ENCODE data around the gene TBX15.

TBX15 gene

DNA sequence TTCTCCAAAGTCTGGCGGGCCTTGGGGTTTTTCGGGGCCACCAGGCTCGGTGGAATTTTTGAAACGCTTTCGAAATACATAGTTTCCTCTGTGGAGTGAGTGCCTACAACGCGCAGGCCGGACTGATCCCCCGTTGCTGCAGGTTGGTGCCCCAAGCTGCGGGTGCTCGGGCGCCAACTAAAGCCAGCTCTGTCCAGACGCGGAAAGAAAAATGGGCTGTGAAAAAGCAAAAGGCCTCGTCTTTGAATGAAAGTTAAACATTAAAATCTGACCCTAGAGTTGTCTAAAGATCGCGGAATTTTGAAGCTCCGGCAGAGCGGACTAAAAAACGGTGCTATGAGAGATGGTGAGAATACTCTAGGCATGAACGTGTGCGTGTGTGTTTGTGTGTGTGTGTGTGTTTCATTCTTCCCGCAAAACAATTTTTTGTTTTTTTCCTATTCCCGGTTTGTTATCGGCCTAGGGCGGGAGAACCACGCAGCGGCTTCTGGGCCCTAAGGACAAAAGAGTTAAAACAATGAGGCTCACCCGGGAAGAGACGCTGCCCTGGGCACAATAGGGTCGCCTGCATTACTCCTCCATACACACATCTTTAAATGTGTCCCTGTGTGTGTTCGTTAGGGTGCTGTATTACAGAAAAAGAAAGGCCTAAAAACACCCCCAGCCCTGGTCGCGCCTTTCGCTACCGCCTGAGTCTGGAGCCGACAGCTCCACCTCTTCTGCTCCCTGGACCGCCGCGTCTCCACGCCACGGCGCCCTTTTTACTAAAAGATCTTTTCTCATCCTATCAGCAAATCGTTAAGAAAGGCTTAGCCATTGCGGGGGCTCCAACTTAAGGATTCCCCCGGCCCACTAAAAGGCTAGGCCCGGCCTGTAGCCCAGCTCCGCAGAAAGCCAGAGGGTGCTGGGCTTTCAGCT lies 3.2 kb downstream of the TBX15 start:
- DNase-seq, result no peak

DNA sequence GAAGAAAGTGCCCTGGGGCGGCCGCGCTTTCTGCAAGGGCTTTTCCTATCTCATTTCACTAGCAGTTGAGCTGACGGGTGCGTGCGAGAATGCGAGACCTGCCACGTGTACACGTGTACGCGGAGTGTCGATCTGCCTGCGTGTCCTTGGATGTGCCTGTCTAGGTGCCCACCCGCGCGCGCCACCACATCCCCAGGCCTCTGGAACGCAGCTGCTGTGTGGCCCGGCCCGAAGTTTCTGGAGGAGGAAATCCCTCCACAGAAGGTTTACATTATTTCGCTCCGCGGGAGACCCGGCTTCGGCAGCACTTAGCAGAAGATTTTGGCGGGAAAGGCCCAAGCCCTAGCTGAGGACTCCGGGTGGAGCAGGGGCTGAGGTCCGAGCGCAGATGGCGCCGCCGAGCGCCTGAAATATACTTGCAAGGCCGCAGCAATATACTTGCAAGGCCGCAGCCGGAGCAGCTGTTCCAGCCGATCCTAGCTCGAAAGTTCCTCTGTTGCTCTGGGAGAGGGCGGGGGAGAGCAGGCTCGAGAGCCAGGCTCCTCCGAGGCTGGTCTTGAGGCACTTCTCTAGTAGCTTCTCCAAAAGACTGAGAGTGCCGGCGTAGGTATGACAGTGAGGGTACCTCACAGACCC lies 3.9 kb downstream of the TBX15 start:
- DNase-seq, result no peak

DNA sequence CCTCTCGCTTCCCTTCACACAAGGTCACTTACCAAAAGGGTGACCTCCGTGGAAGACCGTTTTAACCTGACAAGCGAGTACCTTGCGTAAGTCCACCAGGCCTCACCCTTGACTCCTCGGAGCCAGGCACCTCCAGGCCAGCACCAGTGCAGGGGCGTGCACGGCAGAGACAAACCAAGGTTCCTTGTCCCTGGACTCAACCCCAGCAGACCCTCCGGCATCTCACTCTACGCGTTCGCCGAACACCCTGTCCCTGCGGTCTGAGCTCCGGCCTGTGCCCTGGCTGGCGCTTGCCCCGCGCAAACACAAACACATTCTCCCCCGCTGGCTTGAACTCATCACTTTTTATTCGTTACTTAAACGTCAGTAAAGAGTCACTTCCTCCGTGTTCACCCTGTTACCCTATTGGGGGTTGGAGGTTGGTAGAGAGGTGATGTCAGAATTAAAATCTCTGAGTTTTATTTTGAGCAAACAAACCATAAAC lies 4.5 kb downstream of the TBX15 start:
- DNase-seq, result no peak

DNA sequence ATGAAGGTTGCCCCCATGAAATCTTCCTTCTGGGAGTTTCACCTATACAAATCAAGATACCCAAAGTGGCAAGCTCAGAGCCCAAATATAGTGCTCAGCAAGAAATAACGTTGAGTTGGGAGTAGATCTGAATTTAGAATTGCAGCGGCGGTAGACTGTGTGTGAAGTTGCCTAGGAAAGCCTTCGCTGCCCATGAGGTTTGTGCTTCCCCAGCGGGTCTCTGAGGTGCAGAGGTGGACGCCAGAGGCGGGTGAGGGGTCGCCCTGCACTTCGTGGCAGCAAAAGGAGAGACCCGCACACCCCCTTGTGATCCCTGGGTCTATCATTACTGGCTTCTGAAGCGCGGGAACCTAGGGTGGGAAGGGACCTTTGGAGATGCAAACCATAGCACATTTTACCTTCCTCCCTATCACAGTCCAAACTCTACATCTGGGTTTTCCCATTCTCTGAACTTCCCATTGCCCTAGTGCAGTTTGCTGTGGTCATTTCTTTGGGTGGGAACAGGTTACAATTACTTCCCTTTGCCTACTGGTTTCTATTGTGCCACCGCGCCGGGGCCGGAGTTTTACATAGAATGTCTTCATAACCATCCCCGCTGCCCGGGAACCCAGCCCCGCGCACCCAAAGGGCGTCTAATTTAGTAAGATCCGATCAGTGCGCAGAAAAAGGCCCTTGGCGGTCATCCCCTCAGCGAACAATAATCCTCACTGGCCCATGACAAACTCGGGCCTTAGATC lies 5.2 kb downstream of the TBX15 start:
- no peak for DNase-seq

DNA sequence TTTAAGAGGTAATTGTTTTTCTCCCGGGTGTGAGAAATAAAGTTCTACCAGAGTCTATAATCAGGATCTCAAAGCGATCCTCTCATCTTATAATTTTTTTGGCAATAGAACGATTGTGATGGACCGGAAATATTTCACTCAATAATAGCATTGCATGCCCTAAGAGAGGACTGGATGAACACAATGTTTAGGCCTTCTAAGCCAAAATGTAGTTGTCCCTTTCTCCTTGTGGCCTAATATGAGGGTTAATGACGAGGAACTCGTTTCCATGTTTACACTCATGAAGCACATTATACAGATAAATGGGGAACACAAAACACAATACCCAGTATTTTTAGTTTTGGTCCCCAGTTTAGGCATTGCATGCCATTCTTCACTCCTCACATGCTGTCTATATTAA lies 5.9 kb downstream of the TBX15 start:
- DNase-seq, result no peak

DNA sequence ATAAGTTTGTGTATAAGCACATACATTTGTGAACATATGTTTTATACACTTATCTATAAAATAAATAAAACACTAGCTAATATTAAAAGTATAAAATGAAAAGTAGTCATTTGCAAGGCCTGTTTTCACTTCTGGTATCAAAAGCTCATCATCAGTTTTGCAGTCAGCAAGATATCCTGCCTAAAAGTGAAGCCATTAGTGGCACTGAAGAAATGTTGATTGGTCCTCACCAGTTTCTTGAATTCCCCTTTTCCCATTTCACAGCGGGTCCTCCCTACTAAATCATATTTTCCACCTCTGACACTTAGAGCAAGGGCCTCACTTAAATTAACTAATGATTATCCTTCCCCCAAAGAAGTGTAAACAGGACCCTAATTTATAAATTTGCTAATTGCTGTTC lies 6.7 kb downstream of the TBX15 start:
- no peak for DNase-seq

DNA sequence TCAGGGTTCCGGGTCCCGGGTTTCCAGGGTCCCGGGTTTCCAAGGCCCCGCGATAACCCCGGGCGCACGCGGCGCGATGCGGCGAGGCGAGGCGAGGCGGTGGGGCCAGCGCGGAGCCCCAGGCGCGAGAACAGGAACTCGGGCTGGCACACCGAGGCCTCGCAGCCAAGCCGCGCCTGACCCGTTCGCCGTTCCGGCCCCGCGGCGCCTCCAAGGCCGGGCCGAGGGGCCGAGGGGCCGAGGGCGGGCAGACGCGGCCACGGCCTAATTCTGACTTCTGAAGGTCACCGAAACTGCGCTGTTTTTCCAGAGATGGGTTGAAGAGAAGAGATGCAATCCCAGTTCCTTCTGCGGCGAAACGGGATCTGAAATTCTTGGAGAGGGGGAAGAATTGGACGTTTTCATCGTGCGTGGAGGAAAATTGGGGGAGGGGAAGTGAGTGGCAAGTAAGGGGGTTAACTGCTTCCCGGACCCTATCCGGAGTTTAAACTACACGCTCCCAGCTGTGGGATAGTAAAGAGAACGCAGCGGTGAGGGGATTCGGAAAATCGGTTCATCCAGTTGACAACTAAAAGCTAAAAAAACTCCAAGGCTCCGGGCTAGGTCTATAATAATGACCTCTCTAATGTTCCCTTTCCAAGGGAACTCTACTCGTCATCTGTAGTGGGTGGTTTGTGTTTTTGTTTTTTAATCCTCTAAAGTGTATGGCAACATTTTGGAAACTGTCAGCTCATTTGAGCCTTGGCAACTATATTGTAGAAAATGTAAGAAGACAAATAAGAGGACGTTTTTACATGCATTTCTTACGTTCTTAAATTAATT lies 8.2 kb downstream of the TBX15 start:
- DNase-seq, result no peak

DNA sequence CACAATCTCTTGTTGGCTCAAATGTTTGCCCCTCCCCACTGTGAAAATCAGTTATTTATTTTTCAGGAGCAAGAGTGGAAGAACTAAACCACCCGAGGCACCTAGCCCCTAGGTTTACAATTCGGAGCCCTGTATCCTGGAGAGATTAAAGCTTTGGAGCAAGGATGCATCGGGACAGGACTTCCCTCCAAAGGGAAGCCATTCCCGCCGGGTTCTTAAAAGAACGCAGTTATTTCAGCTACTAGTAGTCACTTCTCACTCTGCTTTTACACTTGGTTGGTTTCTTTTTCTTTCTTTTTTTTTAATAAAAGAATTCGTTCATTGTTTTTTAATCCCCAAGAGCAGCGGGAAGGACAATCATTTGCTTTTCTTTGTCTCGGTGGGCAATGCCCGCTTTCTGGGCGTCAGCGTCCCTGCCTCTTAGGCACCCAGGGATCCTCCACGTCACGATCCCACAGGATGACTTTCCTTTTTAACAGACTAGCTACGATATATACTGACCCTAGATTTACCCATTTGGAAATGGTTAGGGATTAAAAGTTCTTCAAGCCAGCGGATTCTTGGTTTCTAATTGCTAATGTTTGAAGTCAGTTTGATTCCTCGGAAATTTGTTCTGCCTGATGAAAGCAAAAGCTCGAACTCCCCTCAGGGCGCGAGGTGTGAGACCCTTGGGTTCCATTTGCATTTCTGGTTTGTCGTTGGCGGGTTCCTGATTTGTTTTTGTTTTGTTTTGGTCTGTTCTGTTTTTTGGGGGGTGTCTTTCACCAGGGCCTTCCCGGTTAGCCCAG lies 9.0 kb downstream of the TBX15 start:
- DNase-seq, result no peak

DNA sequence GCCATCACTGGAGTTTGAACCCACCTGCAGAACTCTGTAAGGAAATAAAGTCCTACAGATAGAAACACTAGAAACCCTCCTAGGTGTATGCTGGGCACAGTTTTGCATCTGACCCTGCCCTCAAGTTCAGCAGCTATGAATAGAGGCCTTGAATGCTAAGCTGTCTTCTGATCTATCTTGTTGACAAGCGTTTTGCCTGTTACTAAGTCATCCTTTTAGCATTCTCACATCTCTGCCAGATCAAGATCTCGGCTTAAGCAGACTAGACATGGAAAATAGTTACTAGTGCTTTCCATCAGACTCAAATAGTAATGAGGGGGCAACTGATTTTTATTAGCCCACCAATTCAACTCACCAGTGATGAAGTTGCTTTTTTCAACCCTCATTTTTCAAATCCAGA lies 10.5 kb downstream of the TBX15 start:
- no peak for DNase-seq

DNA sequence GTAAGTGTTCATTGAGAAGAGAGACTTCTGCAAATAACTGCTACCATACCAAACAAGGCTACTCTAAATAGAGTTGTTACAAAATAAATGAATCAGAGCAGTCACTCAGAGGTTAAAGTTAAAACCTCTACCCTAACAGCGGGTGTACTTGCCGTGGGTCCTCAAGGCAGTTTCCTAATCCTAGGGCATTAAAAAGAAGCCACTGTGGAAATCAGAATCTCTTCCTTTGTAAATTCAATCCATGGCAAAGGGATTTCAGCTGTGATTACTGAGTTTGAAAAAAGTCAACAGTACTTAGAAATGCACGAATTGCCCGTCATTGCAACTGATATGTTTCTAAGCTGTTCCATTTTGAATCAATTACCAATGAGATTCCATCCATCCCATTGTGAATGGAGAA lies 13.5 kb downstream of the TBX15 start:
- no peak for DNase-seq

DNA sequence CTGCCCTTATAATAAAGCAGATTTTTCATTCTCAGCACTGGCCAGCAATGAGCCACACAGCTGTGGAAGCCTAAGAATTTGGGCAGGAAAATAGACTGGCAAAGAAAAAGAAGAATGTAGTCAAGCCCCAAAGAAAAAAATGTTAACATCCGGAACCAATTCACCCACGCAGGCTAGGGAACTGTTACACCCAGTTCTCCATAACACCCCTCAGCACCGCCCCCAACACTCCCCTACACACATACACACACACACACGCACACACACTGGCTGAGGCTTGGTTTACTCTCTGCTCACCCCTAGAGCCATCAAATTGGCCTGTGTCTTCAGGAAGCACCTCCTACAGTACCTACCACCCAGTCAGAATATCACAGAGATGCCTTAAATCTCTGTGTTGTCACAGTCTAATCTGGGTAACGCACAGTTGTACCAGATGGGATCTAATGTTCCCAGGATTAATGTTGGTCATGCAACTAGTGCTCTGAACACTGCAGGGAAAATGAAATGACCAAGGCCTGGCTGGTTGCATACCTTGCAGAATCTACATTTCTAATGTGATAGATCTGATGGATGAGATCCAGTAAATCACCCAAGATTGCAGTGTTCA lies 14.5 kb downstream of the TBX15 start:
- DNase-seq, result no peak

DNA sequence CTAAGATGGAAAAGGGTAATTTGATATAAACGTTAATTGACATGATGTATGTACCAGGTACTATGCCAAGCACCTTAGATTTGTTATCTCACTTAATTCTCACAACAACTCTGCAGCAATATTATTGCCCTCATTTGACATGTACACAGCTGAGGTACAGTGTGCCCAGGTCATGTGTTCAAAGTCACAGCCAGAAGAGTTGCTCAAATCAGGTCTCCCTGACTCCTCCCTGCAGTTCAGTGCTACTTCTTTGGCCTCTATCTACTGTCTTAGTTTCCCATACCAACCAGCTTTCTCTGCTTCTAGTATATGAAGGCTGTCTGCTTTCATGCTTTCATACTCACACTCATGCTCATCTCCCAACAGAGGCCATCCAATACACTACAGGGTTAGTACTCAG lies 15.1 kb downstream of the TBX15 start:
- no peak for DNase-seq

DNA sequence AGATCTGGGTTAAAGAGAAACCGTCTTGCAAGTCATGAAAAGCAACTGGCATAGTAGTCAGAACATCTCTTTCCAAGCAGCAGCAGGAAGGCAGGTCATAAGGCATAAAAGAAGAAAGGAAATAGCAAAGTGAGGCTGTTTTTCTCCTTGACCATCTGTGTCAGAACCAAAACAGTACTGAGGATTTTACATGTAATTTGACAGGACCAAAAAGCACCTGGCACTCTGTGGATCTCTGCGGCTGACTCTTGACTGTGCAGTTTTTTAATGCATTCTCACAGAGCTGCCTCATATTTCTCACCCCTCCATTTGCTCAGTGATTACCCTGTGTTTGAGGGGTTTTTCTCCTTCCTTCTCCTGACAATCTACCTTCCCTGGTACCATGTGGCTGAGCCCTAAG lies 17.7 kb downstream of the TBX15 start:
- DNase-seq, result no peak

DNA sequence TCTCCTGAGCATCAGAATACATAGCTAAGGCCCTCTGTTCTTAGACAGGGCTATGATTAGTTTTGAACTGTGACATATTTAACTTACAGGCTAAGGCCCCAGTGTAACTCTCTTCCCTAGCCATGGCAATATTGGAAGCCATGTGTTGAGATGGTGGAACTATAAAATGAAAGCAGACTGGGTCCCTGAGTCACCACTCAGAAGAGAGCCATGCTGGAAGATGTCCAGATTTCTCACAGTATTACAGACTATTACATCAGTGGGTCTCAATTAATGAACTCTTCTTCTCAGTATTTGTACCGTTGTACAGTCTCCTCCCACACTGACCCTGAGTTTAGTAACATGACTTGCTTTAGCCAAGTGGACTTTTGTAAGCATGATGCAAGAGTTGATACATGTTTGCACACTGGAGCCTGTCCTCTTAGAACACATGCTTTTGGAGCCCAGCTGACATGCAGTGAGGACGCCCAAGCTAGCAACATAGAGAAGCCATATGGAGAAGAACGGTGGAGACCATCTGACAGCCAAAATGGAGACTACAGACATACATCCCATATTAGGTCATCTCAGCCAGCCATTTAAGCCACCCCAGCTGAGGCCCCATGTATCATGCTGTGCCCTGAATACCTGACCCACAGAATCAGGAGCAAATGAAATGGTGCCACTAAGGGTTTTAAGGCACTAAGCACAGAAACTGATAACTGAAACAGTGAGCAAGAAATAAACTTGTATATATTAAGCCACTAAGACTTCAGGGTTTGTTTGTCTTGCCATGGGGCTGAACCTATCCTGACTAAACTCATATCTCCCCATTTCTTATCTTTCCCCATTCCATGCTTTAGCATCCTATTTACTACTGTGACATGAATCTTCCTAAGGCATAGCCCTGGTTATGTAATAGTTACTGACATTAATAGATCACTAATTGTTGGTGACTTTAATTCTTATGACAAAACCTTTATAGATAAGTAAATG lies 24.4 kb downstream of the TBX15 start:
- DNase-seq, result no peak

DNA sequence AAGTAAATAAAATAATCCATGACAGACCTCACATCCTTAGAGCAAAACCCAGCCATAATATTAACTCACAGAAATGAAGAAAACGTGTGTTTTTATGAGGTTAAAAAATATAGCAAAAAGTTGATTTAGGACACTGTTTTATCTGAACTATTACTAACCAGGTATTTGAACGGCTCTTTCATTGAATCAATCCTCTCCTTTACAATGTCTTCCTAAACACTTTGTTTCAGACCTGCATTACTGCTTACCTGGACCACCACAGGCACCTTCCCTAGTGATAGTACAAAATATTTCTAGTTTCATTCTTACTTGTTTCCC lies 25.0 kb downstream of the TBX15 start:
- DNase-seq, result no peak

DNA sequence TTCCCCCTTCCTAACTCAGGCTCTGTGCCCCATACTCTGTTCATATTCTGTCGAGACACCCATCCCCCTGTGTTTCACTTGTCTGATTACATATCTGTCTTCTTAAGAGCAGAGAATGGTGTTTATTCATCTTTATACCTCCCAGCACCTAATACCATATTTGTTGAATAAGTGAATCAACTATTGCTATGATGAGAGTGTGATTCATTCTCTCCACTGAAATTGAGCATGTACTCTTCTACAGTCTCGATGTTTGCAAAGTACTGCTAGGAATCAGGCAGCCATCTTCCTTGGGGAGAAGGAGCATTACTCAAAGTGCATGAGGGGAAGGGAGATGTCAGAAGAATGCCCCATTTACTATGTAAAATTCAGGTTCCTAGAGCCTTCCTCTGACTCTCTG lies 27.0 kb downstream of the TBX15 start:
- DNase-seq, result no peak

DNA sequence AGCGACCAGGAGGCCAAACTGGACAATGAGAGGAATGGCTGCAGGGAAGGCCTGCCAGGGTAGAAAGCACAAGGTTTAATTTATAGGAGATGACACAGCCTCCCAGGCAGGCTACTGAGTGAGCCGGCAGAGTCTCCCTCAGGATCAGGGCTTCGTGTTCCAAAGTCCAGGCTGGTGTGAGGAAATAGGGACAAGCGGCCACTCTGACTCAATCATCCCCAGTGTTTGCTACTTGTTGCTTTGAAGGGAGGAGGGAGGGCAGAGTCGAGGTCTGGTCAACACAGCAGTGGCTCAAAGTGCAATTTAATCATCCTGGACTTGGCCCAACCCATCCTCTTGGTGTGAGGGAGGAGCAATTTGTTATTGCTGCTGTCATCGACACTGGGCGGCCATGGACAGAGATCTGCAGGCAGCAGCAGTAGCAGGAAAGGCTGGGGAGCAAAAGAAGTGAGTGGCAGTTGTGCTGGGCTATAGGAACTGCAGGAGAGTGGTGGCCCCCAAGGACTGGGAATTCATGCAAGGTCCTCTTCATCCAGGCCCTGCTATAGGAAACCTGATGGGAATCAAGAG lies 27.5 kb downstream of the TBX15 start:
- DNase-seq, result no peak

DNA sequence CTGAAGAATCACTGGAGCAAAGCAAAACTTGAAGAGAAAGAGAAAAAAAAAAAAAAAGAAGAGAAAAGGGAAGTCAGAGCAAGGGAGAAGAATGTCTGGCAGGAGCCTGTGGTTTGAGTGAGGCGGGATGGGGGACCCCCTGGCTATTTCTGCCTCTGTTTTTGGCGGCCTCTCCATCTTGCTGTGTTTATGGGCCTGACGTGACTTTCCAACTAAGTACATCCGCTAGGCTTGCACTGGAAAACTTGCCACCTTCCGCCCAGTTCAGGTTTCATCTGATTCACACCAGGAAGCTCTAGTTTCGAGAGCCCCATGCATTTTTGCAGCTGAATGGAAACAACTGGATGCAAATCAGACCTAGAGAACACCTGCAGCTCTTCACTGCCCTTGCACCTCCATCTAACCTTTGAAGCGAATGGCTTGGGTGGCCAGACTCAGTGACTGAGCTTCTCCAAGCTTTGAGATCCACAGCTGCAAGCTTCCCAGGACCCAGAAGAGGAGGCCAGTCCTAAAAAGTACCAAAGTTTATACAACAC lies 28.0 kb downstream of the TBX15 start:
- DNase-seq, result no peak

DNA sequence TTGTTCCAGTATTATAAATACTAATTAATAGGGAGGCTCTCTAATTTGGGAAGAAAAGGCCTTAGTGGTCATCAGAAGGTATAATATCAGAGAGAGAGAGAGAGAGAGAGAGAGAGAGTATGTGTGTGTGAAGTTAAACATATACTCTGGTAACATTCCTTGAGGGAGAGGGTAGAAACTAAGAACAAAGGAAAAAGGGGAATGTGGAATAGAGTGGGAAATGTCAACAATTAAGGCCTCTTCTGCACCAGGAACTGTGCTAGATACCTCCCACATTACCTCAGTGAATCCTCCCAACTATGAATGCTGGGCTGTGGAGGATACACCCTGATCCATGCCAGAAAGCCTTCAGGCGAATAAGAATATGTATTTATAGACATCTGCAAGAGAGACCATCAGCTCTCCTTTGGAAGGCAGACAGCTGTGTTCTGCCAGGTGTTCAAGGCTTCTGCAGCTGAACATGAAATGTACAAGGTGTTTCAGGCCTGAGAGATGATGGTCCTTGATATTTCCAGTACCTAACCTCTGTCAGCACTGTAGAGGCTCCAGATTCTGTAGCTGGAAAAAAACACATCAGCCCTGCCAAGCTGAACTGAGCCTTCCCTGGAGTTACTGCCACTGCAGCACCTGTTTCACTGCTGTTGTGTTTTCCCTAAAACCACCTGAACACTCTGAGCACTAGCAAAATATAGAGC lies 29.1 kb downstream of the TBX15 start:
- no peak for DNase-seq

Measured in activated CD8-positive, alpha-beta memory T cell treated with anti-CD3 and anti-CD28 coated beads for 24 hours (primary cell).